ENCODE measurements around the gene MLXIP.

Gene MLXIP

GRCh38 chr12:122189626-122190475, 111.3 kb downstream of the MLXIP start:
- TF ChIP-seq FOXP2 (optimal IDR thresholded peaks at IDR 0.05; ENCODE audit: borderline replicate concordance, extremely low read depth, extremely low read length, insufficient read depth) (no peak), SIN3A (IDR thresholded peaks at IDR 0.05; ENCODE audit: borderline replicate concordance, insufficient read depth, low read length) (no peak), REST (IDR thresholded peaks at IDR 0.05; ENCODE audit: insufficient read depth in 1 of 2, low read depth in 2 of 2, low read length in 2 of 2) (no peak), TAF1 (IDR thresholded peaks at IDR 0.05; ENCODE audit: borderline replicate concordance, insufficient read depth, low read length) (no peak), POLR2AphosphoS5 (IDR thresholded peaks at IDR 0.05; ENCODE audit: low read depth, low read length) (no peak)

- TF ChIP-seq TAF1 (IDR thresholded peaks at IDR 0.05; ENCODE audit: borderline replicate concordance, insufficient read depth, low read length), result no peak
- no peak for TF ChIP-seq REST (IDR thresholded peaks at IDR 0.05; ENCODE audit: insufficient read depth in 1 of 2, low read depth in 2 of 2, low read length in 2 of 2)
- TF ChIP-seq POLR2AphosphoS5 (IDR thresholded peaks at IDR 0.05; ENCODE audit: low read depth, low read length), result no peak
- no peak for TF ChIP-seq FOXP2 (optimal IDR thresholded peaks at IDR 0.05; ENCODE audit: borderline replicate concordance, extremely low read depth, extremely low read length, insufficient read depth)
- TF ChIP-seq SIN3A (IDR thresholded peaks at IDR 0.05; ENCODE audit: borderline replicate concordance, insufficient read depth, low read length), result no peak
Observed at GRCh38 chr12:122190842-122191668, 112.5 kb downstream of the MLXIP start.

GRCh38 chr12:122192441-122192840, 113.9 kb downstream of the MLXIP start:
- TF ChIP-seq TAF1 (IDR thresholded peaks at IDR 0.05; ENCODE audit: borderline replicate concordance, insufficient read depth, low read length) (no peak), POLR2AphosphoS5 (IDR thresholded peaks at IDR 0.05; ENCODE audit: low read depth, low read length) (no peak), REST (IDR thresholded peaks at IDR 0.05; ENCODE audit: insufficient read depth in 1 of 2, low read depth in 2 of 2, low read length in 2 of 2) (no peak), FOXP2 (optimal IDR thresholded peaks at IDR 0.05; ENCODE audit: borderline replicate concordance, extremely low read depth, extremely low read length, insufficient read depth) (no peak), SIN3A (IDR thresholded peaks at IDR 0.05; ENCODE audit: borderline replicate concordance, insufficient read depth, low read length) (no peak)

- TF ChIP-seq FOXP2 (optimal IDR thresholded peaks at IDR 0.05; ENCODE audit: borderline replicate concordance, extremely low read depth, extremely low read length, insufficient read depth) (no peak), REST (IDR thresholded peaks at IDR 0.05; ENCODE audit: insufficient read depth in 1 of 2, low read depth in 2 of 2, low read length in 2 of 2) (no peak)
Observed at GRCh38 chr12:122194804-122195203, 116.2 kb downstream of the MLXIP start.

Measured in PFSK-1 (cell line).